ENCODE measurements around the gene PROP1. TPM values are rescaled to one million over a fixed set of nuclear protein-coding genes. Genes with fewer than 3 reads are reported as not detected.
A peak's percentile ranks its signal among the peaks of the same experiment; 100 is the strongest.
"Not testable (repeated sequence)": the region's sequence is repeated elsewhere in the genome, so short reads cannot be mapped to it uniquely, and the experiment has no call there.

The PROP1 gene
- total and polyA plus RNA-seq, 10 donors, result not detected

DNA sequence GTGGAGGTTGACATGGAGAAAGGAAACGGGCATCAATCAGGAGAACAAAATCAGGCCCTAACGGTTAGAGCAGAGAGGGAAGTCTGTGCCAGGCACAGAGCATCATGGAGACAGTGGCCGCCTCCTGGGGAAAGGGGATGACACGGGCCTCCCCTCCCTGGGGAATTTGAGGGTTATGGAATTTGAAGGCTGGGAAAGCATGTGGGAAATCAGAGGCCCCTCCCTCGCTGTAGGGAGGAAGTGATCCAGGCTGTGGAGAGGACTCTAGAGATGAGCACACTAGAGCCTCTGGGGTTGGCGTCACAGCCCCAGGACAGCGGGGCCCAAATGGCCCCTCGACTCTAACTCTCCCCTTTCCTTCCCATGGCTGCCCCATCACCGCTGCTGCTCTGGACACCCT is 36.7 kb downstream of the PROP1 start:
- WGBS, 5 donors, result 66 to 91% (median 85%) methylated on average over 9 of the region's 9 CpGs
- intact Hi-C loops (cut with DNase I; ENCODE audit: low total_unique reads), result no loop called here
- Histone ChIP-seq H3K27ac (no peak overlapping the region), H3K4me1 (no peaks in the 10 kb centered on the region), H3K9me3 (no peaks in the 10 kb centered on the region), H3K27me3 (replicated peaks in 1 of 7) (no peaks in the 10 kb centered on the region), H3K36me3 (no peaks in the 10 kb centered on the region), H3K4me3 (no peak overlapping the region)
- peak; percentile 8 for DNase-seq
- TF ChIP-seq POLR2A (IDR thresholded peaks at IDR 0.05) (no peak), POLR2AphosphoS5 (IDR thresholded peaks at IDR 0.05) (no peak)
- TF ChIP-seq, protein P1, sequence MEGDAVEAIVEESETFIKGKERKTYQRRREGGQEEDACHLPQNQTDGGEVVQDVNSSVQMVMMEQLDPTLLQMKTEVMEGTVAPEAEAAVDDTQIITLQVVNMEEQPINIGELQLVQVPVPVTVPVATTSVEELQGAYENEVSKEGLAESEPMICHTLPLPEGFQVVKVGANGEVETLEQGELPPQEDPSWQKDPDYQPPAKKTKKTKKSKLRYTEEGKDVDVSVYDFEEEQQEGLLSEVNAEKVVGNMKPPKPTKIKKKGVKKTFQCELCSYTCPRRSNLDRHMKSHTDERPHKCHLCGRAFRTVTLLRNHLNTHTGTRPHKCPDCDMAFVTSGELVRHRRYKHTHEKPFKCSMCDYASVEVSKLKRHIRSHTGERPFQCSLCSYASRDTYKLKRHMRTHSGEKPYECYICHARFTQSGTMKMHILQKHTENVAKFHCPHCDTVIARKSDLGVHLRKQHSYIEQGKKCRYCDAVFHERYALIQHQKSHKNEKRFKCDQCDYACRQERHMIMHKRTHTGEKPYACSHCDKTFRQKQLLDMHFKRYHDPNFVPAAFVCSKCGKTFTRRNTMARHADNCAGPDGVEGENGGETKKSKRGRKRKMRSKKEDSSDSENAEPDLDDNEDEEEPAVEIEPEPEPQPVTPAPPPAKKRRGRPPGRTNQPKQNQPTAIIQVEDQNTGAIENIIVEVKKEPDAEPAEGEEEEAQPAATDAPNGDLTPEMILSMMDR (IDR thresholded peaks at IDR 0.05 in 8 of 11, conservative IDR thresholded peaks at IDR 0.05 in 3 of 11), result no peak

DNA sequence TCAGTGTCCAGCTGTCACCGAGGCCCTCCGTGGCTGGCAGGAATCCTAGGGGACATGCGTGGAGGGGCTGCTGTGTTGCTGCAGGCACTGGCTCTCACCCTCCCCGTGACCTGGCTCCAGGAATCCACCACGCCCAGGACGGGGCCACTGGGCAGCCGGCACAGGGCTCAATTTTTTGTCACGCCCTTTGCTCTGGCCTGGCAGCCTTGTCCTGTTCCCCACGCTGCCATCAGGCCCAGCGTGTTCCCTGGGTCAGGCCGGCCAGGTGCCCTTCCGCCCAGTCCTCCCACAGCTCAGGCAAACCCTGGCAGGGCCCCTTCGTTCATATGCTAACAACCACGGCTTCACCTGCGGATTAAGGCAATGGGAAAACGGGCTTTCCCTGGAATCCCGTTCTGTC is 37.3 kb downstream of the PROP1 start:
- H3K27ac ChIP-seq, result no peak overlapping the region
- 68 to 94% (median 84%) methylated on average over 11 to 17 of the region's 17 CpGs for WGBS, 5 donors
- DNase-seq, result peak; percentile 55

DNA sequence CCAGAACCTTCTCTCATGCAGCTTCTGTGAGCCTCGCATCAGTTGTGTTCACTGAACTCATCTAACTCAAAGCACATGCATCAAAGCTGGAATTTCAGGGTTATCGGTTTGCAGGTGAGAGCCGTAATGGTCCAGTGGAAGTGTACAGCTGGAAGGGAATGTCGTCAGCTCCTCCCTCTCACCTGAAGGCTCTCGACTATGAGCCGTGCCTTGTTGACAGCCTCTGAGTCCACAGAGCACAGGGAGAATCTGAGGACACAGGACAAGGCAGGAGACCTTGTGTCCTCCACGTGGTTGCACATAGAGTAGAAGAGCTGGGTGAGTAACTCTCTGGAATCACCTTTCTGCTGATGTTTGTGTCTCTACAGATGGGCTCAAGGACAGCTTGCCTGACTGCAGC is 38.8 kb downstream of the PROP1 start:
- intact Hi-C loops (cut with DNase I; ENCODE audit: low total_unique reads), result no loop called here
- DNase-seq, result no peak
- no peaks in the 10 kb centered on the region for H3K27me3 ChIP-seq (replicated peaks in 1 of 7)
- H3K9me3 ChIP-seq, result no peaks in the 10 kb centered on the region
- TF ChIP-seq POLR2A (IDR thresholded peaks at IDR 0.05) (no peak), POLR2AphosphoS5 (IDR thresholded peaks at IDR 0.05) (no peak)
- TF ChIP-seq, protein P1 (IDR thresholded peaks at IDR 0.05 in 8 of 11, conservative IDR thresholded peaks at IDR 0.05 in 3 of 11), result no peak
- H3K36me3 ChIP-seq, result no peaks in the 10 kb centered on the region
- WGBS, 5 donors, result 85 to 92% (median 91%) methylated on average over 7 of the region's 7 CpGs
- H3K27ac ChIP-seq, result no peak overlapping the region
- no peak overlapping the region for H3K4me3 ChIP-seq
- H3K4me1 ChIP-seq, result no peaks in the 10 kb centered on the region

More for the DNA sequence above, 37.3 kb downstream of the PROP1 start:
- H3K36me3 ChIP-seq, result no peaks in the 10 kb centered on the region
- H3K4me1 ChIP-seq, result no peaks in the 10 kb centered on the region
- TF ChIP-seq, protein P1 (IDR thresholded peaks at IDR 0.05 in 8 of 11, conservative IDR thresholded peaks at IDR 0.05 in 3 of 11), result no peak
- no peak for TF ChIP-seq POLR2A (IDR thresholded peaks at IDR 0.05)
- TF ChIP-seq POLR2AphosphoS5 (IDR thresholded peaks at IDR 0.05), result no peak
- no peak overlapping the region for H3K4me3 ChIP-seq
- no peaks in the 10 kb centered on the region for H3K9me3 ChIP-seq
- H3K27me3 ChIP-seq (replicated peaks in 1 of 7), result no peaks in the 10 kb centered on the region
- intact Hi-C loops (cut with DNase I; ENCODE audit: low total_unique reads), result no loop called here

DNA sequence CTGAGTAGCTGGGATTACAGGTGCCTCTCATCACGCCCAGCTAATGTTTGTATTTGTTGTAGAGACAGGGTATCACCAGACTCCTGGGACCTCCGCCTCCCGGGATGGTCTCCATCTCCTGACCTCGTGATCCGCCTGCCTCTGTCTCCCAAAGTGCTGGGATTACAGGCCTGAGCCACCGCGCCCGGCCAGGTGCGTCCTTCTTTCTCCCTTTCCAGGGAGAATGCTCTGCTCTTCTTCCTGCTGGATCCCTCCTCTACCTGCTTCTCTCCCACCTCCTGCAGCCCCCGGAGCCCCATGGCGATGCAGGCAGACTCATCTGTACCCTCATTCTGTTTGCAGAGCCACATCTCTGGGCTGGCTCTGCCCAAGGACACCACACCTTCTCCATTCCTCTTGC is 42.9 kb downstream of the PROP1 start:
- H3K27ac ChIP-seq; DNase-seq; intact Hi-C loops (cut with DNase I; ENCODE audit: low total_unique reads); H3K36me3 ChIP-seq; H3K27me3 ChIP-seq (replicated peaks in 1 of 7); H3K4me1 ChIP-seq; H3K9me3 ChIP-seq; H3K4me3 ChIP-seq: not testable (repeated sequence)
- 91 to 98% (median 96%) methylated on average over 7 to 11 of the region's 11 CpGs for WGBS, 5 donors

DNA sequence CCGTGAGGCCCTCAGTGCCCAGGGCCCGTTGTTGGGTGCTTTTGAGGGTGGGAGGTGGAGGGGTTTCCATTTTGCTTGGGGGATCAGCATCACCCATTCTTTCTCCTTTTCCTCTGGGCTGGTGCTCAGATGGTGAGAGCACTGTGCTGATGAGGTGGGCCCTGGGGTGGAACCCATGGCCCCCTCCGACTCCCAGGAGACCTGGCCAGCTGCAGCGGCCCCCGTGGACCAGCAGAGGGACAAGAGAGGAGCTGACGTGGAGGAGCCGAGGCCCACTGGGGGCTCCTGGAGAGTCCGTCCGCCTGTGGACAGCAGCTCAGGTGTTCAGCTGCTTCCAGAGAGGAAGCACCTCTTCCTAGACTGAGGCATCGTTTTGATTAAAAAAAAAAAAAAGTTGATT is 46.4 kb downstream of the PROP1 start:
- H3K27ac ChIP-seq; H3K27me3 ChIP-seq (replicated peaks in 1 of 7); H3K9me3 ChIP-seq; intact Hi-C loops (cut with DNase I; ENCODE audit: low total_unique reads); DNase-seq; H3K36me3 ChIP-seq; H3K4me3 ChIP-seq; H3K4me1 ChIP-seq: not testable (repeated sequence)
- 75 to 84% (median 81%) methylated on average over 3 to 7 of the region's 10 CpGs for WGBS, 5 donors

DNA sequence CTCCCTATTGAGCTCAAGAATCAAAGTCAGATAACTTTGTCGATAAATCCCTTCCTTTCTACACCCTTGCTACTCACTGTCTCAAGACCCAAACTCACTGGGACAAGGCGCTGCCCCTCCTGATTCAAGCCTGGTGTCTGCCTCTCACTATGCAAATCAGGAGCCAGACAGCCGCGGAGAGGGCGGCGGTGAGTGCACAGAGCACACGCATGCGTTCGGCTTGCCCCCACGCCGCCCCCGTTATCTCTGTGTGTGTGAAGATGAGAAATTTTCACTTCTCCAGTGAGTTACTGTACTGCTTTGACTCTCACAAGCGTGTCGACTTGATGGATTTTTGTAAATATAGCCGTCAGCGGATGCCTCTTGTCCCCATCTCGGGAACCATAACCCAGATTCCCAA is 47.0 kb downstream of the PROP1 start:
- intact Hi-C loops (cut with DNase I; ENCODE audit: low total_unique reads); H3K4me3 ChIP-seq; H3K27me3 ChIP-seq (replicated peaks in 1 of 7); H3K9me3 ChIP-seq; H3K36me3 ChIP-seq; H3K27ac ChIP-seq; DNase-seq; H3K4me1 ChIP-seq: not testable (repeated sequence)
- WGBS, 5 donors, result 67 to 78% methylated on average over 10 of the region's 17 CpGs; no CpG with 5 or more reads in 3 of the 5 donors

DNA sequence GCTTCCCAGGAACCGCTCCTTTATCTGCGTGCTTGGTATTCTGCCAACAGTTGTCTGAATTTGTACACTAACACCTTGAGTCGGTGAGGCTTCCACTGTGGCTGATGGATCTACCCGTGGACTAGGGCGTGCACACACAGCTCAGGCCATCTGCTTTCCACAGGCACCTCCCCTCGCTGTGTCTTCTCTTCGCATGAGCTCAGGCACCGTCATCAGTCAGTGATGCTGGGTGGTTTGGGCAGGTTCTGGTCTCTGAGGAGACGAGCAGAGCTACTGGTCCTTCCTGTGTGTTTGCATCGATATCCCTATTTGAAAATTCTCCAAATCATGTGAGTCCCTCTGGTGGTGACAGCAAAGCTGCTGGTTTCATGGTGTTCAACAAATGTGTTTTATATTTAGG is 48.1 kb downstream of the PROP1 start:
- H3K27me3 ChIP-seq (replicated peaks in 1 of 7); H3K36me3 ChIP-seq; DNase-seq; H3K4me1 ChIP-seq; H3K27ac ChIP-seq; intact Hi-C loops (cut with DNase I; ENCODE audit: low total_unique reads); H3K9me3 ChIP-seq; H3K4me3 ChIP-seq: not testable (repeated sequence)
- 83 to 100% (median 89%) methylated on average over 2 to 10 of the region's 10 CpGs for WGBS, 5 donors

DNA sequence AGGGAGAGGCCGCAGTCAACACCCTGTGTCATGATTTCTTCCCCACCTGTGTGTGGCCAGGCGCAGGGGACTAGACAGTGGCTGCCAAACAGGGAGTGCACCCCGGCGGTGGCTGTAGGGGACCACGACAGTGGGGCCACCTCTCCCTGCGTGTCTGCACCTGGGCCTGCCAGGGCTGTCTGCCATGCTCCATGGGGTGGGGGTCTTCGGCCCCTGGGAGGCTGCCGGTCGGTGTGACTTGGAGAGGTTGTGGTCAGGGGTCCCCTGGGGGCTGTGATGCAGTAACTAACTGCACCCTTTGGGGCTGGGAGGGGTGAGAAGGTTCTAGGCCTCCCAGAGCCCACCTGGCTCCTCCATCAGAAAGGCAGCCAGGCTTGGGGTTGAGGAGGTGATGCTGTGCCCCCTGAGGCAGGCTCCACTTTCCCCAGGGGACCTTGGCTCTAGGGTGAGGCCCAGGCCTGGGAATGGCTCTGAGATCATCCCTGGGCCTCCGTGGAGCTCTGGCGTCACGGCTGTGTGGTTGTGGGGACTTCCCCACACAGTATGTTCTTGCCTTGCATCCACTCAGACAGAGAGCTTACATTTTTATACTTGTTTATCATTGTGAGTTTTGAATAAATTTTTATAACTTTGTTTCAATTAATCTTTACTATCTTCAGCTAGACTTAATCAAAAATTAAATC is 50.3 kb downstream of the PROP1 start:
- DNase-seq; H3K36me3 ChIP-seq; H3K4me3 ChIP-seq; H3K27me3 ChIP-seq (replicated peaks in 1 of 7); H3K27ac ChIP-seq; intact Hi-C loops (cut with DNase I; ENCODE audit: low total_unique reads); H3K9me3 ChIP-seq; H3K4me1 ChIP-seq: not testable (repeated sequence)
- 36 to 86% (median 74%) methylated on average over 3 to 11 of the region's 12 CpGs for WGBS, 5 donors
